GM12864 (cell line): ENCODE results near the gene SHC3.

Source experiments
- DNase-seq: peaks from one replicate; pipeline ENCODE4 v3.0.0-alpha.2; 2011; ENCODE audit warnings: low read depth
- H3K4me3 ChIP-seq: 2 replicates; pipeline ENCODE4 v1.5.1; 2011; ENCODE audit warnings: mild to moderate bottlenecking, low read depth, low read length, control low read depth
- TF ChIP-seq, protein P1 (sequence below): IDR thresholded peaks from 2 replicates; pipeline ENCODE4 v1.5.1; 2011; ENCODE audit warnings: low read depth, mild to moderate bottlenecking, moderate library complexity, low read length, control low read depth, inconsistent platforms; ENCODE audit errors: missing control alignments

The SHC3 gene

DNA sequence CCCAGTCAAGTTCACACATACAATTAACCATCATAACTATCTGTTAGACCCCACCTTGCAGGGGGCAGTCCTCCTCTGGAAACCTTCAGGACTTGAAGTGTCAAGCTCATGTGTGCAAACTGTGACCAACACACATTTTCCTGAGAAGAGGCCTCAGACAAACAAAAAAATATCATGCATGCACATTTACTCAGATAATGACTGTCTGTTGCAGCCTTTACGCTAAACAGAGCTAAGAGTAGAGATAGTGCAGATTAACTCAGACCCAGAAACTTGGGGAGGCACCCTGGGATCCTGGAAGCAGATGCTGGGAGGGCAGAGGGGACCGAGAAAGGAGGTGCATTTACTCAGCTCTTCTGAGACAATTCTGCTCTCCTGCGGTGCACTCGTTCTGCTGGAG is 191.0 kb downstream of the SHC3 start:
- H3K4me3 ChIP-seq: no peak overlapping the region
- no peak for DNase-seq

DNA sequence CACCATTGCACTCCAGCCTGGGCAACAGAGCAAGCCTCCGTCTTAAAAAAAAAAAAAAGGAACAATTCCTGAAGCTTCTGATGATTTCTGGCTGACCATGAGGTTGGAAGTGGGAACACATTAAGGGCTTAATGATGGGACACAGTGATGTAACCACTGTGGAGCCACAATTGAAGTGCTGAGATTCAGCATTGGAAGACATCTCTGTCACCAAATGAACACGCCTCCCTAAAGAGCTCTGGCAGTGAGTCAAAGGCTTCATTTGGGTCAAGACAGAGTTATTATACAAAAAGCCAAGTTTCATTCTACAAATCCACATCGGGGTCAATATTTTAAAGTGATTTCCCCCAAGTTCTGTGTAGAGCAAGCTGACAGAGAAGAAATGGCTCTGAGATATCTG is 191.8 kb downstream of the SHC3 start:
- H3K4me3 ChIP-seq: no peak overlapping the region
- no peak for DNase-seq
- TF ChIP-seq, protein P1, sequence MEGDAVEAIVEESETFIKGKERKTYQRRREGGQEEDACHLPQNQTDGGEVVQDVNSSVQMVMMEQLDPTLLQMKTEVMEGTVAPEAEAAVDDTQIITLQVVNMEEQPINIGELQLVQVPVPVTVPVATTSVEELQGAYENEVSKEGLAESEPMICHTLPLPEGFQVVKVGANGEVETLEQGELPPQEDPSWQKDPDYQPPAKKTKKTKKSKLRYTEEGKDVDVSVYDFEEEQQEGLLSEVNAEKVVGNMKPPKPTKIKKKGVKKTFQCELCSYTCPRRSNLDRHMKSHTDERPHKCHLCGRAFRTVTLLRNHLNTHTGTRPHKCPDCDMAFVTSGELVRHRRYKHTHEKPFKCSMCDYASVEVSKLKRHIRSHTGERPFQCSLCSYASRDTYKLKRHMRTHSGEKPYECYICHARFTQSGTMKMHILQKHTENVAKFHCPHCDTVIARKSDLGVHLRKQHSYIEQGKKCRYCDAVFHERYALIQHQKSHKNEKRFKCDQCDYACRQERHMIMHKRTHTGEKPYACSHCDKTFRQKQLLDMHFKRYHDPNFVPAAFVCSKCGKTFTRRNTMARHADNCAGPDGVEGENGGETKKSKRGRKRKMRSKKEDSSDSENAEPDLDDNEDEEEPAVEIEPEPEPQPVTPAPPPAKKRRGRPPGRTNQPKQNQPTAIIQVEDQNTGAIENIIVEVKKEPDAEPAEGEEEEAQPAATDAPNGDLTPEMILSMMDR: no peak

More for the DNA sequence above, 191.0 kb downstream of the SHC3 start:
- TF ChIP-seq, protein P1: no peak

DNA sequence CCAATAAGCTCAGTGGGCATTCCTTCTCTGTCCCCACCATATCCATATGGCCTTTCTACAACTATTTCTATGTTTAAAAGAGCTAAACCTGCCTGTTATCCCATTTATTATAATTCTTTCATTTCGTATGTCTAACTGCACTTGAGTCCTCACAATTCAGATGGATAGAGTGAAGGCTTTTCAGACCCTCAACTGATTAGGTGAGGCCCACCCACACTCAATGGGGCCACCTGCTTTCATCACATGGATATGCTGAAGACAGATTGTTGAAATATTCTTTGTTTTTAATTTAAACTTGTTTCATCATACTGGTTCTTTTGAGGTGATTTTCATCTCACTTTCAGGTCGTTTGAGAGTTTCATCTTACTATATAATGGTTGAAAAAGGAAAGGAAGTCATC is 193.0 kb downstream of the SHC3 start:
- no peak overlapping the region for H3K4me3 ChIP-seq
- DNase-seq: no peak
- TF ChIP-seq, protein P1: no peak

DNA sequence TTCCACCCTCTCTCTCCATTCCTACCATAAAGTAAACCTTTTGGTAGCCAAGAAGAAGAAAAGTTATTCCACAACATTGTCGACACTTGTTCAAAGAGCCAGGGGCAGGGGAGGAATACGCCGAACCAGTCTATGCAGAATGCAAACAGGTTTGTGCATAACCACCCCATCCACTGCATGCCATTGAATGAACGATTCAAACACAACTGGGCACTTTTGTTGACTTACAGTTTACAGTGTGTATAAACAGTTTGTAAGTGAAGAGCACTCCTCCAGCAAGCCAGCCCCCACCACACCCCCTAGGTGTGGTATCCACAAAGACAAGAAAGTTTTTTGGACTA is 194.1 kb downstream of the SHC3 start:
- TF ChIP-seq, protein P1: no peak
- no peak overlapping the region for H3K4me3 ChIP-seq
- DNase-seq: no peak

DNA sequence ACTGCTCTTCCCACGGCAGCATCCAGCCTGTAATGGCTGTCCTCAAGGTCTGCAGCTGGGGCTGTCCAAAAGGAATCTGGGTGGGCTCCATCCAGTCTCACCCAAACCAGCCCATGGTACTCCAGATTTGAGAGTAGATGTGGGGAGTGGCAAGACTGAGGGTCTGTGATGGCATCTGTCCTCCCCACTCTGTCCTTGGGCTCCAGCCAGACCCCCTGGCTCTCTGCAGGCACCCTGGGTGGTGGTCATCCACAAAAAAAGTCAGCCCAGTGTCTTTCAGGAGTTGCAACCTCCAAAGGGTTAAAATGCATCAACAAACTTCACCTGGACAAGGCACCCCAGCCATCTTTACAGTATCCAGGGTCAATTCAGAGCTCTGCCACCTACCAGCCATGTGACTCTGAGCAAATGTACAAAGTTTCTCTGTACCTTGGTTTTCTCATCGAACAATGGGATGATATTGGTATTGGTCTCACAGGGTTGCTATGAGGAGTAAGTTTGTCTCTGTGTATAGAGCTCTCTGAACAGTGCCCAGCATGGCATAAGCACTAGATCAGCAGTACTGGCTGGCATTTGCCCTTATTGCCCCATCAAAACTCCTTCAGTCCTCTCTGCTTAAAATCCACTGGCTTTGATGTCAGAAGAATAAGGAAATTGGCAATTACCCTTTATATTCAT is 194.6 kb downstream of the SHC3 start:
- TF ChIP-seq, protein P1: no peak
- DNase-seq: no peak
- no peak overlapping the region for H3K4me3 ChIP-seq

DNA sequence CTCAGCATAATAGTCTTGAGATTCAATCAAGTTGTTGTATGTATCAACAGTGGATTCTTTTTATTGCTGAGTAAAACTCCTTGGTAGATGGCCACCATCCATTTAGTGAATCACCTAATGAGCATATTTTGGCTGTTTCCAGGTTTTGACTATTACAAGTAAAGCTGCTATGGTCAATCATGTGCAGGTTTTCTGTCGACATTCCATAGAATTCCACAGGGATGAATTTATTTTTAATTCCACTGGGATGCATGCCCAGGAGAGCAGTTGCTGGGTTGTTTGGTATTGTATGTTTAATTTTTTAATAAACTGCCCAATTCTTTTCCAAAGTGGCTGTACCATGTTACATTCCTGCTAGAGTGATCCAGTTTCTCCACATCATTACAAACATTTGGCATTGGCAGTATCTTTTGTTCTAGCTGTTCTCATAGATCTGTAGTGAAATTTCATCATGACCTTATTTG is 197.8 kb downstream of the SHC3 start:
- TF ChIP-seq, protein P1: no peak
- H3K4me3 ChIP-seq: no peak overlapping the region
- DNase-seq: no peak

DNA sequence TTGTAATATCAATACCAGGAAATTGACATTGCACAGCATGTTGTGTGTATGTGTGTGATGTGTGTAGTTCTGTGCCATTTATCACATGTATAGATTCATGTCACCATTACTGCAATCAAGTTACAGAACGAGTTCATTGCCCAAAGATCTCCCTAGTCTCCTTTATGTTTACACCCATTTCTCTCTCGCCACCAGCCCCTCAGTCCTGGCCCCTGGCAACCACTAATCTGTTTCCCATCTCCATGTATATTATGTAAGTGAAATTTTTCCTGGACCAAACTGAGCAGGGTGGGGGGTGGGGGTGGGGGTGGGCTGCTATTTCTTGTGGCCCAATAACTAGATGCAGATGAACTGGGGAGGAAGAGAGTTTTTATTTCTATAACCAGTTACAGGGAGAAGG is 198.8 kb downstream of the SHC3 start:
- no peak overlapping the region for H3K4me3 ChIP-seq
- TF ChIP-seq, protein P1: no peak

More for the DNA sequence above, 198.8 kb downstream of the SHC3 start:
- no peak for DNase-seq
